GM12878 (cell line): Measurements from ENCODE around the gene CYP46A1. TPM values are rescaled to one million over a fixed set of nuclear protein-coding genes. Genes with fewer than 3 reads are reported as not detected.
A peak's percentile ranks its signal among the peaks of the same experiment; 100 is the strongest.

Source experiments
- BCL11A ChIP-seq: IDR thresholded peaks from 2 replicates; pipeline ENCODE4 v1.6.1; 2011; ENCODE audit warnings: low read depth, low read length
- CEBPZ ChIP-seq: fragments of 150-350 bp; IDR thresholded peaks from 2 replicates; pipeline ENCODE4 v1.6.1; 2016; ENCODE audit warnings: low read depth, low read length
- EED ChIP-seq: sonication (generic); IDR thresholded peaks from 2 replicates; pipeline ENCODE4 v1.6.1; 2016; ENCODE audit warnings: antibody characterized with exemption, low read depth
- ESRRA ChIP-seq: IDR thresholded peaks from 2 replicates; pipeline ENCODE4 v1.6.1; 2012; ENCODE audit warnings: mild to moderate bottlenecking, low read length, improper control_type of control experiment
- HSF1 ChIP-seq: fragments of 150-350 bp; IDR thresholded peaks from 2 replicates; pipeline ENCODE4 v1.6.1; 2014; ENCODE audit warnings: mild to moderate bottlenecking, low read depth, low read length
- IRF5 ChIP-seq: fragments of 450-650 bp; IDR thresholded peaks from 2 replicates; pipeline ENCODE4 v1.6.1; 2017; ENCODE audit warnings: borderline replicate concordance
- KAT2A ChIP-seq: conservative IDR thresholded peaks from 2 replicates; pipeline ENCODE4 v1.6.1; 2011; ENCODE audit warnings: low read depth, low read length; ENCODE audit not compliant: control insufficient read depth
- RFX5 ChIP-seq: IDR thresholded peaks from 2 replicates; pipeline ENCODE4 v1.6.1; 2011; ENCODE audit warnings: low read depth, low read length, improper control_type of control experiment
- SPI1 ChIP-seq: IDR thresholded peaks from 2 replicates; pipeline ENCODE4 v1.6.1; 2011; ENCODE audit warnings: low read depth, mild to moderate bottlenecking, low read length, moderate library complexity, borderline replicate concordance; ENCODE audit not compliant: insufficient read depth
- SRF ChIP-seq, 2 experiments: IDR thresholded peaks; 2 replicates each; pipeline ENCODE4 v1.6.1; 2011; ENCODE audit warnings: low read depth in 2 of 2, low read length in 2 of 2, mild to moderate bottlenecking in 1 of 2, moderate library complexity in 1 of 2
- TBL1XR1 ChIP-seq: IDR thresholded peaks from 2 replicates; pipeline ENCODE4 v1.6.1; 2012; ENCODE audit warnings: low read depth, low read length, improper control_type of control experiment
- TCF12 ChIP-seq: IDR thresholded peaks from 2 replicates; pipeline ENCODE4 v1.6.1; 2011; ENCODE audit warnings: low read depth, mild to moderate bottlenecking, low read length
- YY1 ChIP-seq: IDR thresholded peaks from 2 replicates; pipeline ENCODE4 v1.6.1; 2011; ENCODE audit warnings: low read depth, mild to moderate bottlenecking, low read length
- polyA plus RNA-seq, 11 experiments: library from polyadenylated mRNA; depleted of rRNA in 4 of 11; unstranded in 6 of 11; stranded (reverse) in 5 of 11; fragments of >200 nt; fragmentation: Nextera tagmentation in 4 of 11; fragmentation: Illumina TruSeq in 1 of 11; extraction: Ambion mirVana in 4 of 11; extraction: Trizol in 1 of 11; gene quantifications; 1 replicate in 1 of 11; 2 replicates in 10 of 11; pipeline versions ENCODE4 v1.2.1 to v1.2.3, GENCODE V29; 2011 to 2016; ENCODE audit warnings: inconsistent platforms in 2 of 11, missing spikeins in 2 of 11, low read depth in 1 of 11
- total RNA-seq, 4 experiments: library from RNA; depleted of rRNA in 3 of 4; stranded (reverse); fragments of >200 nt in 3 of 4; fragmentation: Illumina TruSeq in 1 of 4; extraction: Trizol in 1 of 4; gene quantifications; 2 replicates each; pipeline versions ENCODE4 v1.2.1 to v1.2.3, GENCODE V29; 2013 to 2021
- TF ChIP-seq, protein P1 (sequence below): IDR thresholded peaks from 2 replicates; pipeline ENCODE4 v1.6.1; 2011; ENCODE audit warnings: low read depth, mild to moderate bottlenecking, low read length, moderate library complexity, borderline replicate concordance; ENCODE audit errors: extremely low read depth

CYP46A1 gene
- total and polyA plus RNA-seq, 10 of the 15 experiments (the other 5 are each of a cell fraction or from before 2014, with no cell fraction given) = 0.04 to 0.11 TPM; not detected in 8

GRCh38 chr14:99682809-99683618 lies 1.1 kb upstream of the CYP46A1 start (continued):
- TF ChIP-seq TCF12 (0 out of 2 replicates have a peak, but pooled peaks have one; percentile 27), BCL11A (no peak), SPI1 (no peak), YY1 (peak; percentile 69), HSF1 (no peak), SRF (IDR thresholded peaks at IDR 0.05; ENCODE audit: low read depth in 2 of 2, low read length in 2 of 2) (no peak), EED (no peak), IRF5 (no peak), ESRRA (no peak), KAT2A (no peak), CEBPZ (no peak), RFX5 (no peak), TBL1XR1 (no peak)
- TF ChIP-seq, protein P1, sequence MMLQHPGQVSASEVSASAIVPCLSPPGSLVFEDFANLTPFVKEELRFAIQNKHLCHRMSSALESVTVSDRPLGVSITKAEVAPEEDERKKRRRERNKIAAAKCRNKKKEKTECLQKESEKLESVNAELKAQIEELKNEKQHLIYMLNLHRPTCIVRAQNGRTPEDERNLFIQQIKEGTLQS = no peak
